Cardiac muscle cell (in vitro differentiated cells and primary cell): ENCODE results near the gene PAPOLB. TPM values are rescaled to one million over a fixed set of nuclear protein-coding genes. Genes with fewer than 3 reads are reported as not detected.

Experiments
- DNase-seq, 2 donors: peaks; one replicate each; pipeline versions ENCODE4 v3.0.0 to v3.0.0-alpha.2; 2010 to 2017; ENCODE audit warnings: low read depth in 1 of 2, low spot score in 1 of 2
- H3K27ac ChIP-seq: fragments of 200-600 bp; sonication (generic); 2 replicates; pipeline ENCODE4 v1.5.1; 2016
- H3K27me3 ChIP-seq: fragments of 200-600 bp; sonication (generic); 2 replicates; pipeline ENCODE4 v1.6.0; 2016; ENCODE audit warnings: control low read depth
- H3K36me3 ChIP-seq: fragments of 200-600 bp; sonication (generic); 2 replicates; pipeline ENCODE4 v1.5.1; 2016; ENCODE audit warnings: control low read depth
- H3K4me1 ChIP-seq: fragments of 200-600 bp; sonication (generic); 2 replicates; pipeline ENCODE4 v1.8.1; 2017; ENCODE audit warnings: low read depth, mild to moderate bottlenecking, mixed run types
- H3K4me3 ChIP-seq: fragments of 200-600 bp; sonication (generic); 2 replicates; pipeline ENCODE4 v1.5.1; 2016; ENCODE audit warnings: mild to moderate bottlenecking
- H3K9me3 ChIP-seq: fragments of 200-600 bp; sonication (generic); 2 replicates; pipeline ENCODE4 v1.5.1; 2017; ENCODE audit warnings: low read depth, mild to moderate bottlenecking, control low read depth
- polyA plus RNA-seq: library from polyadenylated mRNA; unstranded; fragments of >200 nt; fragmentation: Nextera tagmentation; extraction: Ambion mirVana; gene quantifications from 2 replicates; pipeline ENCODE4 v1.2.1, GENCODE V29; 2016
- total RNA-seq: library from RNA; depleted of rRNA; stranded (reverse); fragments of >200 nt; gene quantifications from 2 replicates; pipeline ENCODE4 v1.2.3, GENCODE V29; 2016
- TF ChIP-seq, protein P1 (sequence below): IDR thresholded peaks from 2 replicates; pipeline ENCODE4 v1.5.1; 2012; ENCODE audit warnings: low read depth, mild to moderate bottlenecking, low read length

Gene PAPOLB
- total and polyA plus RNA-seq, 2 experiments from 2014 or later: 0.39 TPM; not detected in 1

DNA sequence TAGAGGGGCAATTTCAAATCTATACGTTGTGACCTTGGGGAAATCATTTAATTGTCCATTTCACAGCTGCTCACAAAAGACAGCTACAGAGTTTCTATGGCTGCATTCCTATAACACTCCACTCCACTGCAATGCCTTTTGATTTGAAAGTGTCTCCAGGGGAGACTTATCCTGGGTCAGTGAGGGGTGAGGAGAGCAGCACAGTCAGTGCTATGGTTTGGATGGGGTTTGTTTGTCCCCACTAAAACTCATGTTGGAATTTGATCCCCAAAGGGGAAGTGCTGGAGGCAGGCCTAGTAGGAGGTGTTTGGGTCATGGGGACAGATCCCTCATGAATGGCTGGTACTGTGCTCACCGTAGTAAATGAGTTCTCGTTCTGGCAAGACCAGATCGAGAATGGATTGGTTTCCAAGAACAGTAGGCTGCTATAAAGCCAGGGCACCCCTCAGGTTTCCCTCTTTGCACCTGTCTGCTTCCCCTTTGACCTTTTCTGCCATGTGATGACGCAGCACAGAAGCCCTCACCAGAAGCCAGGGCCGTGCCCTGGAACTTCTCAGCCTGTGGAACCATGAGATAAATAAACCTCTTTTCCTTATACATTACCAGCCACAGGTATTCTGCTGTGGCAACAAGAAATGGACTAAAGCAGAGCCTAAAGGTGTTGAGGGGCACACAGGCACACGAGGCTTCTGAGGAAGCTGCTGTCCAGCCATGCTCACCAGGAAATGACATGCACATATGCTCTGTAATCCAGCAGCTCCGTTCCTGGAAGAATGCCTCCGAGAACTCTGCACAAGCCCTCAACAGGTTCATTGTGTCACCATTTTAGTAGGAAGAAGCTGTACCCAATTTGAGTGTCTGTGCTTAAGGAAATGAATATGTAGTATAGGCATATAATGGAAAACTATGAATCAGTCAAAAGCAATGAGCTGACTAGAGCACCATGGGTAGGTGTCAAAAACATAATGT, 5.0 kb upstream of the PAPOLB start:
- Histone ChIP-seq H3K9me3 (no peaks in the 10 kb centered on the region), H3K27ac (peak overlapping the region; percentile 9), H3K27me3 (no peaks in the 10 kb centered on the region), H3K36me3 (no peaks in the 10 kb centered on the region), H3K4me3 (no peak overlapping the region), H3K4me1 (peaks cover 21% of the 10 kb centered on the region)
- TF ChIP-seq, protein P1, sequence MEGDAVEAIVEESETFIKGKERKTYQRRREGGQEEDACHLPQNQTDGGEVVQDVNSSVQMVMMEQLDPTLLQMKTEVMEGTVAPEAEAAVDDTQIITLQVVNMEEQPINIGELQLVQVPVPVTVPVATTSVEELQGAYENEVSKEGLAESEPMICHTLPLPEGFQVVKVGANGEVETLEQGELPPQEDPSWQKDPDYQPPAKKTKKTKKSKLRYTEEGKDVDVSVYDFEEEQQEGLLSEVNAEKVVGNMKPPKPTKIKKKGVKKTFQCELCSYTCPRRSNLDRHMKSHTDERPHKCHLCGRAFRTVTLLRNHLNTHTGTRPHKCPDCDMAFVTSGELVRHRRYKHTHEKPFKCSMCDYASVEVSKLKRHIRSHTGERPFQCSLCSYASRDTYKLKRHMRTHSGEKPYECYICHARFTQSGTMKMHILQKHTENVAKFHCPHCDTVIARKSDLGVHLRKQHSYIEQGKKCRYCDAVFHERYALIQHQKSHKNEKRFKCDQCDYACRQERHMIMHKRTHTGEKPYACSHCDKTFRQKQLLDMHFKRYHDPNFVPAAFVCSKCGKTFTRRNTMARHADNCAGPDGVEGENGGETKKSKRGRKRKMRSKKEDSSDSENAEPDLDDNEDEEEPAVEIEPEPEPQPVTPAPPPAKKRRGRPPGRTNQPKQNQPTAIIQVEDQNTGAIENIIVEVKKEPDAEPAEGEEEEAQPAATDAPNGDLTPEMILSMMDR: no peak
- DNase-seq: no peak

DNA sequence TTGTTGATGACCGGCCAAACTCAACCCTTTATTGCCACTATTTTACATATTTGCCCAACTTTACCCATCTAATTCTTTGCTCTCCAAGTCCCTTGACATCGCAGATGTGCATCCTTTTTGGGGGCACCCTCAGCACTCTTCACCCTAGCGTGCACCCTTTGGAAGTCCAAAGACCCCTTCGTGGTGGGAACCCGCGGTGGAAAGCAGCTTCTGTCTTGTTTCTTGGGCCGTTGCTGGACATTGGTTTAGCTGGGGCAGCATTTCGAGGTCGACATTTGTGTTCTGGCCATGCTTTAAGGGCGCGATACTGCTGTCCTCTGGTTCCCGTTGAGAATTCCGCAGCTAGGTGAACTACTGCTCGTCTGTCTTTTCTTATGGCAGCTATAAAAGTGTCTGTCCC, 326 bp upstream of the PAPOLB start:
- no peaks in the 10 kb centered on the region for H3K27me3 ChIP-seq
- no peak for DNase-seq
- no peaks in the 10 kb centered on the region for H3K4me1 ChIP-seq
- H3K27ac ChIP-seq: no peak overlapping the region
- H3K9me3 ChIP-seq: no peaks in the 10 kb centered on the region
- H3K4me3 ChIP-seq: no peak overlapping the region
- no peaks in the 10 kb centered on the region for H3K36me3 ChIP-seq
- TF ChIP-seq, protein P1: no peak

DNA sequence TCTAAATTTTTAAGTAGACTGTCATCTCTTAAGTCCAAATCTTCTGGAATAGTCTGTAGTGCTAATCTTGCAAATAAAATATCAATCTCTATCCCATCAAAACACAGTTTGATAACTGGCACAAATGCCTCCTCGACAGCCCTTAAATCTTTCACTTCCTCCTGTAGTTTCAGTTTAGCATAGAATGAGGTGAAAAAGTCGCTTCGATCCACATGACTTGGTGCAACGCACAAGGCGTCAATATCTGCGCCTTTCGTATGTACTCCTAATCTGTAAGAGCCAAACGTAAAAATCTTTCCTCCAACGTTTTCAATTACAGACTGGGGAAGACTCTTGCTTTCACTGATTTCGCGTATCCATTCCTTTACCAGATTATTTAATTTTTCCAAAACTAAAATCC, 603 bp downstream of the PAPOLB start:
- no peaks in the 10 kb centered on the region for H3K9me3 ChIP-seq
- H3K4me1 ChIP-seq: no peaks in the 10 kb centered on the region
- DNase-seq: no peak
- no peaks in the 10 kb centered on the region for H3K36me3 ChIP-seq
- H3K27ac ChIP-seq: no peak overlapping the region
- TF ChIP-seq, protein P1: no peak
- H3K27me3 ChIP-seq: no peaks in the 10 kb centered on the region
- H3K4me3 ChIP-seq: no peak overlapping the region

DNA sequence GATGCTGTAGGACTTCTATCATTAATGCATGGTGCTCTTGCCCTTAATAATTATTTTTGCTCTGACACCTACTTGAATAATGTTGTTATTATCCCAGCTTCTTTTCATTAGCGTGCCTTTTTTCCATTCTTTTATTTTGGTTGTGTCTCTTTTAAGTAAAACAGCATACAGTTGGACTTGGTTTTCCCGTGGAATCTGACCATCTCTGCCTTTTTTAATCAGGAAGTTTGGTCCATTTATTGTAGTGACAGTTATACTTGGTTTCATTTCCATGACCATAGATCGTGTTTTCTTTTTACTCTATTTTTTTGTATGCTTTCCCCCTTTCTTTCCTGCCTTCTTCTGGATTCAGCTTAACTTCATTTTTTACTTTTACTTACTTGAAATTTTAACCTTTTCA, 4.6 kb downstream of the PAPOLB start:
- no peak for DNase-seq
- no peaks in the 10 kb centered on the region for H3K27me3 ChIP-seq
- no peak overlapping the region for H3K27ac ChIP-seq
- H3K4me1 ChIP-seq: no peaks in the 10 kb centered on the region
- no peaks in the 10 kb centered on the region for H3K36me3 ChIP-seq
- H3K4me3 ChIP-seq: no peak overlapping the region
- TF ChIP-seq, protein P1: no peak
- no peaks in the 10 kb centered on the region for H3K9me3 ChIP-seq

DNA sequence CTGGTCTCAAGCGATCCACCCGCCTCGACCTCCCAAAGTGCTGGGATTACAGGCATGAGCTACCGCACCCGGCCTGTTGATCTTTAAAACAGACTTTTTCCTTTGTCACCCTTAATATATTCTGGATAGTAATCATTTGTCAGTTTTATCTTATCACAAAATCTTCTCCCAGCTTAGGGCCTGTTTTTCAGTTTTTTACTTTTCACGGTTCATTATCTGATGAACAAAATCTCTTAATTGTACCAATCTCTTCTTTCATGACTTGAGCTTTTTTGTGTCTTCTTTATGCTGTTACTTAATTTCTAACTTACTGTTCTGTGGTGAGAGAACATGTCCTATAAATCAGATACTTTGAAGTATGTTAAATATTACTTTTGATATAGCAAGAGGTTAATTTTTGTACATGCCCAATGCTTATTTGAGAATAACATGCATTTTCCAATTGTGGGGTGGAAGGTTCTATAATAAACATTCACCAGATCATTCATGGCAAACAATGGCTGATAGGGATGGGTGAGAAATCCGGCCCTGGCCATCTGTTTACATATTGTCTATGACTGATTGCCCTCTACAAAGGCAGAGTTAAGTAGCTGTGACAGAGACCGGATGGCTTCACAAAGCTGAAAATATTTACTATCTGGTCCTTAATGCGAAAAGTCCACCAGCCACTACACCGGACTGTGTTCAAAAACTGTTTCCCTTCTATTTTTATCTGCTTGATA, 5.3 kb downstream of the PAPOLB start:
- no peak overlapping the region for H3K27ac ChIP-seq
- H3K9me3 ChIP-seq: no peaks in the 10 kb centered on the region
- H3K27me3 ChIP-seq: no peaks in the 10 kb centered on the region
- no peak overlapping the region for H3K4me3 ChIP-seq
- no peak for DNase-seq
- no peaks in the 10 kb centered on the region for H3K4me1 ChIP-seq
- no peaks in the 10 kb centered on the region for H3K36me3 ChIP-seq
- TF ChIP-seq, protein P1: no peak
